ENCODE results near the gene USP30. TPM values are rescaled to one million over a fixed set of nuclear protein-coding genes. Genes with fewer than 3 reads are reported as not detected.

The USP30 gene
- total and polyA plus RNA-seq, 9 of the 15 experiments (the other 6 are each of a cell fraction or from before 2014, with no cell fraction given) = 1.4 to 15.2 (median 7.0) TPM

DNA sequence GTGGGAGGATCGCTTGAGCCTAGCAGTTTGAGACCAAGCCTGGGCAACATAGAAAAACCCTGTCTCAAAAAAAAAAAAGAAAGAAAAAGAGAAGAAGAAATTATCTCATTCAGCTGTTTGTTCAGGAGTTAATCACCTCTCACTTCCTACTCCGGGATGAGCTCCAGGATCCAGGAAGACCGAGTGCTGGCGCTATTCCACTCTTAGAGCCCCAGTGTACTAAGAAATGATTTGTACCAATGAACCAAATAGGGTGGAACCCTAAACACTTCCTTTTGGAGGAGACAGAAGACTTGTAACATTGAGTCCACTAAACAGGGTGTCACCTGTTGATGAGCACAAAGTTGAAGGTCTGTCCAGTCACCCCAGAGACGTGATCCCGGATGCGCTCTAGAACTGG is 37.3 kb downstream of the USP30 start (continued):
- TF ChIP-seq, protein P1, sequence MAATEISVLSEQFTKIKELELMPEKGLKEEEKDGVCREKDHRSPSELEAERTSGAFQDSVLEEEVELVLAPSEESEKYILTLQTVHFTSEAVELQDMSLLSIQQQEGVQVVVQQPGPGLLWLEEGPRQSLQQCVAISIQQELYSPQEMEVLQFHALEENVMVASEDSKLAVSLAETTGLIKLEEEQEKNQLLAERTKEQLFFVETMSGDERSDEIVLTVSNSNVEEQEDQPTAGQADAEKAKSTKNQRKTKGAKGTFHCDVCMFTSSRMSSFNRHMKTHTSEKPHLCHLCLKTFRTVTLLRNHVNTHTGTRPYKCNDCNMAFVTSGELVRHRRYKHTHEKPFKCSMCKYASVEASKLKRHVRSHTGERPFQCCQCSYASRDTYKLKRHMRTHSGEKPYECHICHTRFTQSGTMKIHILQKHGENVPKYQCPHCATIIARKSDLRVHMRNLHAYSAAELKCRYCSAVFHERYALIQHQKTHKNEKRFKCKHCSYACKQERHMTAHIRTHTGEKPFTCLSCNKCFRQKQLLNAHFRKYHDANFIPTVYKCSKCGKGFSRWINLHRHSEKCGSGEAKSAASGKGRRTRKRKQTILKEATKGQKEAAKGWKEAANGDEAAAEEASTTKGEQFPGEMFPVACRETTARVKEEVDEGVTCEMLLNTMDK (IDR thresholded peaks at IDR 0.05; ENCODE audit: borderline replicate concordance, insufficient read depth, low read depth, low read length, poor library complexity, severe bottlenecking) = no peak
- TF ChIP-seq ZNF121 (CRISPR knock-in tag; conservative IDR thresholded peaks at IDR 0.05) = no peak
- TF ChIP-seq MED1 (CRISPR knock-in tag; IDR thresholded peaks at IDR 0.05; ENCODE audit: borderline replicate concordance) = no peak
- no peak for TF ChIP-seq RHOXF2B (CRISPR knock-in tag; conservative IDR thresholded peaks at IDR 0.05)

DNA sequence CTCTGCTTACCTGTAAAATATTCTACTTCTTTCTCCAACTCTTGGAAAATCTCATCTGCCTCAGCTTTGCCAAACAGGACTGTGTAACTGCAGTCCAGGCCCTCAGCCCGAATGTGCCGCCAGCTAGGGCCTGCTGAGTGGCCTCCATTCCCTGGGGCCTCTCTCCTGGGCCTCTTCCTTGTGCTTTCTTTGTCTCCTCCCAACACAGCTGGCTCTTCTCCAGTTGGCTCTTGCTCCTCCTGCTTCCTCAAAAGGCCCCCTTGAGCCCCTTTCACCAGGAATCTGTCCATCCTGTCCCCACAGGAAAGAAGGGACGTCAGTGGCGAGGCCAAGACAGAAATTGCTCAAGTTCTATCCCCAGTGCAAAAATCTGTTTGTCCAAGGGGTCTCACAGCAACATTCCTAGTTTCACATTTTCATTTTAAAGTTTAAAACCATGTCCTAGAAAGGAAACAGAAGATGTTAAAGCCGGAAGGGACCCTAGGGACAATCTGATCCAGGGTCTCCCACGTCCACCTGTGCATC is 40.2 kb downstream of the USP30 start:
- H3K9me3 ChIP-seq (replicated peaks; ENCODE audit: control insufficient read depth, insufficient read depth, low read depth, low read length) = no peaks in the 10 kb centered on the region
- ChIA-PET CTCF (ENCODE audit: low intra/inter-chr PET ratio) (interaction anchor here (1.2 to 1.5 kb wide), 4 partner anchors 428 to 529 kb away, joined by 3 to 8 read pairs (median 5); no protein-coding TSS in a partner anchor), POLR2A (interaction anchor here (0.9 to 1.0 kb wide), 2 partner anchors 267 to 439 kb away, joined by 3 to 5 read pairs; no protein-coding TSS in a partner anchor)
- peaks cover 6 to 35% of the 10 kb centered on the region in 2 experiments; a peak in 4 of 5 replicates for H3K4me1 ChIP-seq (replicated peaks in 1 of 2; ENCODE audit: control insufficient read depth in 2 of 2, insufficient read depth in 2 of 2, low read length in 2 of 2)
- ATAC-seq = peak; percentile 7; the same call in 2 of the 3 replicates
- peak overlapping the region; percentile 75 for H3K27ac ChIP-seq (ENCODE audit: extremely low read depth, low read depth, low read length)
- FAIRE-seq = peak; percentile 32
- peak overlapping the region; percentile 47 for H3K4me3 ChIP-seq
- peaks cover 3% of the 10 kb centered on the region for H3K9me1 ChIP-seq (ENCODE audit: control insufficient read depth, insufficient read depth, low read length)
- H3K79me2 ChIP-seq (ENCODE audit: control insufficient read depth, insufficient read depth, low read length) = peaks cover 29% of the 10 kb centered on the region
- H3K36me3 ChIP-seq (ENCODE audit: control insufficient read depth, insufficient read depth, low read length) = peaks cover 42% of the 10 kb centered on the region
- WGBS (ENCODE audit: insufficient coverage, low coverage, missing lambda C conversion rate) = 3% methylated on average over 5 of the region's 6 CpGs
- peak in 1 of 4 experiments; percentile 47 for DNase-seq (ENCODE audit: extremely low read depth in 1 of 4, low spot score in 3 of 4)
- no peaks in the 10 kb centered on the region for H4K20me1 ChIP-seq (replicated peaks; ENCODE audit: control insufficient read depth, insufficient read depth, low read length)
- BruUV-seq (replicated peaks) = no TSS peak
- in situ Hi-C loops (cut with MboI) (loop anchor here (5.0 to 10.0 kb wide), 2 partner anchors 428 to 530 kb away; partner anchors contain the start of genes ISCU and SART3), intact Hi-C loops (cut with micrococcal nuclease) (loop anchor here (1.0 to 10.0 kb wide), 6 partner anchors 78 to 530 kb away; partner anchors contain the start of gene ISCU)
- peak overlapping the region; percentile 96 for H2AFZ ChIP-seq (ENCODE audit: low read depth, low read length)
- no peaks in the 10 kb centered on the region for H3K27me3 ChIP-seq (ENCODE audit: control insufficient read depth in 2 of 2, insufficient read depth in 2 of 2, low read length in 2 of 2)
- H3K4me2 ChIP-seq (ENCODE audit: insufficient read depth, low read length) = peak overlapping the region; percentile 94
- peak overlapping the region; percentile 77 to 94 for H3K9ac ChIP-seq (ENCODE audit: insufficient read depth in 1 of 2, low read depth in 2 of 2, low read length in 2 of 2)
- TF ChIP-seq, protein P2, sequence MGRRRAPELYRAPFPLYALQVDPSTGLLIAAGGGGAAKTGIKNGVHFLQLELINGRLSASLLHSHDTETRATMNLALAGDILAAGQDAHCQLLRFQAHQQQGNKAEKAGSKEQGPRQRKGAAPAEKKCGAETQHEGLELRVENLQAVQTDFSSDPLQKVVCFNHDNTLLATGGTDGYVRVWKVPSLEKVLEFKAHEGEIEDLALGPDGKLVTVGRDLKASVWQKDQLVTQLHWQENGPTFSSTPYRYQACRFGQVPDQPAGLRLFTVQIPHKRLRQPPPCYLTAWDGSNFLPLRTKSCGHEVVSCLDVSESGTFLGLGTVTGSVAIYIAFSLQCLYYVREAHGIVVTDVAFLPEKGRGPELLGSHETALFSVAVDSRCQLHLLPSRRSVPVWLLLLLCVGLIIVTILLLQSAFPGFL (CRISPR knock-in tag; IDR thresholded peaks at IDR 0.05) = 0 out of 2 replicates have a peak, but pooled peaks have one; percentile 48
- TF ChIP-seq ZBTB1 (CRISPR knock-in tag; IDR thresholded peaks at IDR 0.05; ENCODE audit: borderline replicate concordance, low read depth) (peak; percentile 15; the same call in 1 of the 2 replicates), PHF20 (IDR thresholded peaks at IDR 0.05; ENCODE audit: partially characterized antibody) (no peak), HDAC1 (IDR thresholded peaks at IDR 0.05) (0 out of 4 replicates have a peak, but pooled peaks of 1 of the 2 experiments have one; percentile 30), ZNF830 (CRISPR knock-in tag; IDR thresholded peaks at IDR 0.05) (no peak), POU5F1 (IDR thresholded peaks at IDR 0.05; ENCODE audit: borderline replicate concordance, low read depth, low read length, partially characterized antibody) (no peak), PTBP1 (IDR thresholded peaks at IDR 0.05; ENCODE audit: low read depth, low read length) (0 out of 2 replicates have a peak, but pooled peaks have one; percentile 37)
- TF ChIP-seq, protein P3, sequence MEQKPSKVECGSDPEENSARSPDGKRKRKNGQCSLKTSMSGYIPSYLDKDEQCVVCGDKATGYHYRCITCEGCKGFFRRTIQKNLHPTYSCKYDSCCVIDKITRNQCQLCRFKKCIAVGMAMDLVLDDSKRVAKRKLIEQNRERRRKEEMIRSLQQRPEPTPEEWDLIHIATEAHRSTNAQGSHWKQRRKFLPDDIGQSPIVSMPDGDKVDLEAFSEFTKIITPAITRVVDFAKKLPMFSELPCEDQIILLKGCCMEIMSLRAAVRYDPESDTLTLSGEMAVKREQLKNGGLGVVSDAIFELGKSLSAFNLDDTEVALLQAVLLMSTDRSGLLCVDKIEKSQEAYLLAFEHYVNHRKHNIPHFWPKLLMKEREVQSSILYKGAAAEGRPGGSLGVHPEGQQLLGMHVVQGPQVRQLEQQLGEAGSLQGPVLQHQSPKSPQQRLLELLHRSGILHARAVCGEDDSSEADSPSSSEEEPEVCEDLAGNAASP (IDR thresholded peaks at IDR 0.05) = no peak
- TF ChIP-seq, protein P4, sequence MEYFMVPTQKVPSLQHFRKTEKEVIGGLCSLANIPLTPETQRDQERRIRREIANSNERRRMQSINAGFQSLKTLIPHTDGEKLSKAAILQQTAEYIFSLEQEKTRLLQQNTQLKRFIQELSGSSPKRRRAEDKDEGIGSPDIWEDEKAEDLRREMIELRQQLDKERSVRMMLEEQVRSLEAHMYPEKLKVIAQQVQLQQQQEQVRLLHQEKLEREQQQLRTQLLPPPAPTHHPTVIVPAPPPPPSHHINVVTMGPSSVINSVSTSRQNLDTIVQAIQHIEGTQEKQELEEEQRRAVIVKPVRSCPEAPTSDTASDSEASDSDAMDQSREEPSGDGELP (CRISPR knock-in tag; IDR thresholded peaks at IDR 0.05; ENCODE audit: borderline replicate concordance) = peak; percentile 51; the same call in 1 of the 2 replicates

Measured in K562 (cell line).